Testis (tissue), 2 donors: ENCODE measurements around the gene DGKB.

Experiments used
- CTCF ChIP-seq, 3 experiments: fragments of 450-650 bp in 2 of 3; fragments of 200-600 bp in 1 of 3; sonication (generic) in 1 of 3; IDR thresholded peaks; one replicate each; pipeline ENCODE4 v1.5.1; 2016 to 2019; ENCODE audit warnings: antibody characterized with exemption in 3 of 3, mild to moderate bottlenecking in 2 of 3, moderate library complexity in 1 of 3
- POLR2A ChIP-seq: fragments of 450-650 bp; IDR thresholded peaks from one replicate; pipeline ENCODE4 v1.6.1; 2017; ENCODE audit warnings: antibody characterized with exemption, mild to moderate bottlenecking, moderate library complexity

- no peak for TF ChIP-seq CTCF (IDR thresholded peaks at IDR 0.05)
- TF ChIP-seq POLR2A = no peak
Observed at GRCh38 chr7:14900051-14900450, 2.5 kb downstream of the DGKB start.
